ENCODE results near the gene LRP2BP.
"Not testable (repeated sequence)": the region's sequence is repeated elsewhere in the genome, so short reads cannot be mapped to it uniquely, and the experiment has no call there.

The LRP2BP gene

GRCh38 chr4:185394568-185395237 lies 1.0 kb downstream of the LRP2BP start:
- FAIRE-seq = no peak

- FAIRE-seq = no peak
These were observed 3.6 kb downstream of the LRP2BP start for GRCh38 chr4:185392156-185392555.

GRCh38 chr4:185390941-185391340 lies 4.8 kb downstream of the LRP2BP start:
- FAIRE-seq = no peak

GRCh38 chr4:185387957-185388356 lies 7.8 kb downstream of the LRP2BP start:
- no peak for FAIRE-seq

- FAIRE-seq = no peak
These were observed 10.8 kb downstream of the LRP2BP start for GRCh38 chr4:185384930-185385331.

GRCh38 chr4:185384061-185384460 lies 11.7 kb downstream of the LRP2BP start:
- no peak for FAIRE-seq

- no peak for FAIRE-seq
These were observed 12.3 kb downstream of the LRP2BP start for GRCh38 chr4:185383451-185383850.

- FAIRE-seq = no peak
These were observed 13.0 kb downstream of the LRP2BP start for GRCh38 chr4:185382754-185383153.

- FAIRE-seq = no peak
These were observed 14.2 kb downstream of the LRP2BP start for GRCh38 chr4:185381288-185382196.

GRCh38 chr4:185380320-185380719 lies 15.4 kb downstream of the LRP2BP start:
- FAIRE-seq = no peak

GRCh38 chr4:185379326-185380295 lies 16.1 kb downstream of the LRP2BP start:
- no peak for FAIRE-seq

- FAIRE-seq = no peak
These were observed 17.5 kb downstream of the LRP2BP start for GRCh38 chr4:185378264-185378663.

- no peak for FAIRE-seq
These were observed 21.2 kb downstream of the LRP2BP start for GRCh38 chr4:185374573-185374972.

- no peak for FAIRE-seq
These were observed 21.7 kb downstream of the LRP2BP start for GRCh38 chr4:185374027-185374426.

- FAIRE-seq = no peak
These were observed 24.0 kb downstream of the LRP2BP start for GRCh38 chr4:185371702-185372101.

GRCh38 chr4:185370268-185370949 lies 25.3 kb downstream of the LRP2BP start:
- FAIRE-seq = no peak

- no peak for FAIRE-seq
These were observed 26.0 kb downstream of the LRP2BP start for GRCh38 chr4:185369731-185370130.

- FAIRE-seq = no peak
These were observed 30.8 kb downstream of the LRP2BP start for GRCh38 chr4:185364886-185365285.

- no peak for FAIRE-seq
These were observed 32.5 kb downstream of the LRP2BP start for GRCh38 chr4:185363251-185363650.

- not testable (repeated sequence) for FAIRE-seq
These were observed 33.2 kb downstream of the LRP2BP start for GRCh38 chr4:185362570-185362969.

GRCh38 chr4:185361872-185362271 lies 33.9 kb downstream of the LRP2BP start:
- FAIRE-seq = no peak

GRCh38 chr4:185359767-185360446 lies 35.8 kb downstream of the LRP2BP start:
- FAIRE-seq = no peak
